IPS DF 6.9 (cell line): ENCODE measurements around the gene THADA.

Source experiments
- DNase-seq: peaks from one replicate; pipeline ENCODE4 v3.0.0-alpha.2; 2013; ENCODE audit warnings: low read depth, low spot score
- H3K27ac ChIP-seq: one replicate; pipeline ENCODE4 v1.5.1; 2013; ENCODE audit warnings: low read length, control low read depth
- H3K27me3 ChIP-seq: 2 replicates; pipeline ENCODE4 v1.6.1; 2013; ENCODE audit warnings: mild to moderate bottlenecking, low read length; ENCODE audit not compliant: control insufficient read depth, insufficient read depth
- H3K36me3 ChIP-seq: 2 replicates; pipeline ENCODE4 v1.6.1; 2013; ENCODE audit warnings: low read length; ENCODE audit not compliant: control insufficient read depth, insufficient read depth
- H3K4me1 ChIP-seq: 2 replicates; pipeline ENCODE4 v1.6.1; 2013; ENCODE audit warnings: low read length; ENCODE audit not compliant: control insufficient read depth, insufficient read depth
- H3K4me3 ChIP-seq: 2 replicates; pipeline ENCODE4 v1.5.1; 2013; ENCODE audit warnings: mild to moderate bottlenecking, low read length
- H3K9me3 ChIP-seq: 2 replicates; pipeline ENCODE4 v1.6.1; 2013; ENCODE audit warnings: low read length, inconsistent platforms; ENCODE audit not compliant: control insufficient read depth, insufficient read depth
- WGBS: extraction: QIAGEN DNeasy Blood & Tissue Kit; methylation state at CpG from one replicate; pipeline ENCODE4 v1.1.7; 2013; ENCODE audit warnings: mixed read lengths, missing lambda C conversion rate; ENCODE audit not compliant: insufficient read length, insufficient coverage; 5-methylcytosine and 5-hydroxymethylcytosine counted together

THADA gene

DNA sequence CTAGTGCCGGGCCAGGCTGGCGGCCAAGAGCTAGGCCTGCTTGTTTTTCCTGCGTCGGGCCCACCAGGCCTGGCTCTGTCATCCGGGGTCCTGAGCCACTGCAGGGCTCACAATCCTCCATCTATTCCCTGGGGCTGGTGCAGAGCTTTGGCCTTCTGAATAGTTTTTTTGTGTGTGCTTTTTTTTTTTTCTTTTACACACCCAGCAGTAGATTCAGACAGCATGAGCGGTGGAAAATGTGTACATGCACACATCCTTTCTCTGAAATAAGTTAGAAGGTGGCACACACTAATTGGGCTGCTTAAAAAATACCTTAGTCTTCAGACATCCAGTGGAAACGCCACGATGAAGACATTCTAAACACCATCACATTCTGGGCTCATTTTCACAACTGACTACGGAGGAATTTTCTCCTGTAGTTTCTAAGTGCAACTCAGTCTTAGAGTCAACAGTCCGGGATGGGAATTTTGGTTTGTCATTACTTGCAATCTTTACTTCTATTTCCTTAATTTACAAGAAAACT lies 375.5 kb downstream of the THADA start:
- peaks cover 10% of the 10 kb centered on the region for H3K4me1 ChIP-seq
- no CpG with 5 or more reads among the region's 10 CpGs for WGBS

GRCh38 chr2:43219383-43220228 lies 376.2 kb downstream of the THADA start:
- no peak for DNase-seq
- WGBS: no CpG with 5 or more reads among the region's 35 CpGs
- Histone ChIP-seq H3K27ac (peak overlapping the region; percentile 32), H3K9me3 (no peaks in the 10 kb centered on the region), H3K36me3 (peaks cover 6% of the 10 kb centered on the region; the same call in 1 of the 2 replicates), H3K4me3 (peak overlapping the region; percentile 22; the same call in 1 of the 2 replicates), H3K4me1 (peaks cover 10% of the 10 kb centered on the region), H3K27me3 (no peaks in the 10 kb centered on the region)

More for the DNA sequence above, 375.5 kb downstream of the THADA start:
- DNase-seq: no peak
- Histone ChIP-seq H3K9me3 (no peaks in the 10 kb centered on the region), H3K27me3 (no peaks in the 10 kb centered on the region), H3K27ac (no peak overlapping the region), H3K36me3 (peaks cover 11% of the 10 kb centered on the region; the same call in 1 of the 2 replicates), H3K4me3 (no peak overlapping the region)

- no peak for DNase-seq
- Histone ChIP-seq H3K36me3 (no peaks in the 10 kb centered on the region), H3K4me3 (no peak overlapping the region; the same call in 1 of the 2 replicates), H3K9me3 (no peaks in the 10 kb centered on the region), H3K27ac (peak overlapping the region; percentile 32), H3K4me1 (peaks cover 12% of the 10 kb centered on the region), H3K27me3 (no peaks in the 10 kb centered on the region)
- no CpG with 5 or more reads among the region's 8 CpGs for WGBS
These were observed 377.0 kb downstream of the THADA start for GRCh38 chr2:43218702-43219382.

- no peak for DNase-seq
- Histone ChIP-seq H3K4me1 (peaks cover 12% of the 10 kb centered on the region), H3K27ac (peak overlapping the region; percentile 32), H3K27me3 (no peaks in the 10 kb centered on the region), H3K9me3 (no peaks in the 10 kb centered on the region), H3K36me3 (no peaks in the 10 kb centered on the region), H3K4me3 (no peak overlapping the region)
- WGBS: no CpG with 5 or more reads among the region's 13 CpGs
These were observed 377.6 kb downstream of the THADA start for GRCh38 chr2:43218155-43218701.

DNA sequence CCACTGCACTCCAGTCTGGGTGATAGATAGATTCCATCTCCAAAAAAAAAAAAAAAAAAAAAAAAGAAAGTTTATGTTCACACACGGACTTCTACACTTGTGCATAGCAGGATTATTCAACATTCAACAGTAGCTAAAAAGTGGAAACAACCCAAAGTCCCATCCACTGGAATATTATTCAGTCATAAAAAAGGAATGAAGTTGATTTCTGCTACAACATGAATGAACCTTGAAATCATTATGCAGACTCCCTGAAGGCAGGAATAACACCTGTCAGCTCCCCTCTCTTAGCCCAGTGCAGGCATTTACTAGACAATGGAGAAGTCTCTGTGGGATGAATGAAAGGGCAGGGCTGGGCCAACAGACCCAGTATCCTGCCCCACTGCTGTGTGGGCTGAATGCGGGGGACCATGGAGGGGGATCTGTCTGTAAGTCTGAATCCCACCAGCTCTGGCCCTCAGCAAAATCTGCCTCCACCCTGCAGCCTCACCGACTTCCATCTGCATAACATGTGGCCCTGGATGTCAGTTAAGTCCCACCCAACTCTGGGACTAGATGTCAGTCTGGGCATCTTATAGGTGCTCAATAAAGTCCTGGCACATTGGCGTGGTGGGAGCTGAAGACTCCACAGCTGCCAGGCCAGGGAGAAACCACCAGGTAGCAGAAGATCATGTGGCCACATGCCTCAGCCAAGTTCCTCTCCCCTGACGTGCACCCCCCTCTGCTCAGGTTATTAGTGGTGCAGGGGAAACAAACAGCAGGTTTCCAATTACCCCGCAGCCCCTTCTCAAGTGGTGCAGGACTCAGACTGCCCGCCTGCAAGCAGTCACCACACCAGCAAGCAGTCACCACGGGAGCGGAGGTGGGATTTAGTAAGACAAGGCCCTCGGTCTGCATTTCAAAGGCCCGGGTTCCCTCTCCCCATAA lies 378.3 kb downstream of the THADA start:
- H3K27ac ChIP-seq: peak overlapping the region; percentile 7

DNA sequence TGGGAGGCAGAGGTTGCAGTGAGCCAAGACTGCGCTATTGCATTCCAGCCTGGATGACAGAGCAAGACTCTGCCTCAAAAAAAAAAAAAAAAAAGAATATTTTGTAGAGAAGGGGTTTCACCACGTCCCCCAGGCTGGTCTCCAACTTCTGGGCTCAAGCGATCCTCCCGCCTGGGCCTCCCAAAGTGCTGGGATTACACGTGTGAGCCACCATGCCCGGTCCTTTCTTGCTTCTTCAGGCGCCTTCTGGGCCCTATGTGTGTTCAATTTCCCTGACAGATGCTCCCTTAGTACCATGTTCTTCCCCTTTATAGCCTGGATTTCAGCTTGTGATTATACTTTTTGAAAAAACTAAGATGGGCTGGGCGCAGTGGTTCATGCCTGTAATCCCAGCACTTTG lies 379.2 kb downstream of the THADA start:
- H3K27ac ChIP-seq: no peak overlapping the region
- DNase-seq: no peak
- no CpG with 5 or more reads among the region's 8 CpGs for WGBS
- H3K36me3 ChIP-seq: no peaks in the 10 kb centered on the region
- H3K4me3 ChIP-seq: no peak overlapping the region
- no peaks in the 10 kb centered on the region for H3K9me3 ChIP-seq
- H3K4me1 ChIP-seq: peaks cover 12% of the 10 kb centered on the region
- H3K27me3 ChIP-seq: no peaks in the 10 kb centered on the region

More for the DNA sequence above, 378.3 kb downstream of the THADA start:
- H3K27me3 ChIP-seq: no peaks in the 10 kb centered on the region
- H3K36me3 ChIP-seq: no peaks in the 10 kb centered on the region
- H3K9me3 ChIP-seq: no peaks in the 10 kb centered on the region
- H3K4me1 ChIP-seq: peaks cover 12% of the 10 kb centered on the region
- peak; percentile 90 for DNase-seq
- H3K4me3 ChIP-seq: no peak overlapping the region
- whole genome bisulfite sequencing: no CpG with 5 or more reads among the region's 11 CpGs

DNA sequence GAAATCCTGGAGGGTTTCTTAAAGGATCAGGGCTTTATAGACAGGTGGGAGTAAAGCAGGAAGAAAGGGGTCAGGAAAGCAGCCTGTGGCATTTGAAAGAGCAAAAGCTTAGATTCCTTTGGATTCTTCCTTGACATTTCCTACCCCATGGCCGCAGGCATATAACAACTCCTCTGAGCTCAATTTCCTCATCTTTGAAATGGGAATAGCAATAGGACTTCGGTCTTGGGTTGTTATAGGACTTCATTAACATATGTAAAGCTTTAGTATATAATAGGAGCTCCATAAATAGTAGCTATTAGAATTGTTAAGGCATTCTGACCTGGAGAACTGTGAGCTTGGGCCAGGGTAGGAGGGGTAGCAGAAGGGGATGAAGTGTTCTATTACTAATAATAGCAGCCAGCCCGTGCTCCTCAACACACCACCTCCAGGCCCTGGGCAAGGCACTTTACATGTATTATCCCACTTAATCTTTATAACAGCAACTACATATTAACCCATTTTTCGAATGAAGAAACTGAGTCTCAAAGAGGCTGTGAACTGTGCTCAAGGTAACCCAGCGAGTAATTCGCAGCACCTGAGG lies 380.1 kb downstream of the THADA start:
- Histone ChIP-seq H3K4me1 (peaks cover 12% of the 10 kb centered on the region), H3K36me3 (no peaks in the 10 kb centered on the region), H3K9me3 (no peaks in the 10 kb centered on the region), H3K27ac (no peak overlapping the region), H3K27me3 (no peaks in the 10 kb centered on the region), H3K4me3 (no peak overlapping the region)
- no CpG with 5 or more reads among the region's 6 CpGs for WGBS
- no peak for DNase-seq

DNA sequence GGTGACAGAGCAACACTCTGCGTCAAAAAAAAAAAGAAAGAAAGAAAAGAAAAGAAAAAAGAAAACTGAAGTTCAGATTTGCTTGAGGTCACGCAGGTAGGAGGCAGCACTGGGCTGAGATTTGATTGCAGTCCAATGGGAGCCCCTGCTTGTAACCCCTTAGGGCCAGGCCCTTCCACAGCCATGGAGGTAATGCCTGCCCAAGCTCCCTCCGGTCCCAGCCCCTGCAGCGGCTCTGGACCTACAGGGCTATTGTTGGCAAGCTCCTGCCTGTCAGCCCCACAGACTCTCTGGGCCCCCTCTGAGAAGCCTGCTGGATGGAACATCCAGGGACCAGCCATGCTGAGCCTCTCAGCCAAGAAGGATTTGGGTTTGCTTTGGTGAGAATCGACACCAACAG lies 381.6 kb downstream of the THADA start:
- Histone ChIP-seq H3K4me1 (peaks cover 10% of the 10 kb centered on the region), H3K27ac (no peak overlapping the region), H3K4me3 (no peak overlapping the region), H3K36me3 (no peaks in the 10 kb centered on the region), H3K27me3 (no peaks in the 10 kb centered on the region), H3K9me3 (no peaks in the 10 kb centered on the region)
- WGBS: no CpG with 5 or more reads among the region's 5 CpGs
- DNase-seq: no peak

- Histone ChIP-seq H3K9me3 (no peaks in the 10 kb centered on the region), H3K36me3 (no peaks in the 10 kb centered on the region), H3K27ac (no peak overlapping the region), H3K27me3 (no peaks in the 10 kb centered on the region), H3K4me3 (no peak overlapping the region), H3K4me1 (peaks cover 5% of the 10 kb centered on the region; the same call in 1 of the 2 replicates)
- WGBS: no CpG with 5 or more reads among the region's 3 CpGs
- DNase-seq: no peak
These were observed 382.9 kb downstream of the THADA start for GRCh38 chr2:43212931-43213330.
